ENCODE data around the gene SKAP1.

- no peak for TF ChIP-seq GLIS3 (CRISPR knock-in tag; IDR thresholded peaks at IDR 0.05)
- TF ChIP-seq PATZ1 (CRISPR knock-in tag; IDR thresholded peaks at IDR 0.05; ENCODE audit: borderline replicate concordance) = no peak
- no peak for TF ChIP-seq ZFP30 (CRISPR knock-in tag; IDR thresholded peaks at IDR 0.05)
- no peak for TF ChIP-seq ZNF565 (CRISPR knock-in tag; conservative IDR thresholded peaks at IDR 0.05; ENCODE audit: low read depth)
- no peak for TF ChIP-seq CSRNP3 (CRISPR knock-in tag; IDR thresholded peaks at IDR 0.05)
These were observed 235.9 kb downstream of the SKAP1 start for GRCh38 chr17:48194097-48194550.

Data from SK-N-SH treated with all-trans-retinoic acid at 6 μM for 48 hours (cell line).